ENCODE data around the gene LDAH.

- TF ChIP-seq CTCF (IDR thresholded peaks at IDR 0.05): no peak
- no peak for TF ChIP-seq POLR2A (IDR thresholded peaks at IDR 0.05)
- no peak for TF ChIP-seq POLR2AphosphoS5 (IDR thresholded peaks at IDR 0.05)
- TF ChIP-seq EP300 (IDR thresholded peaks at IDR 0.05; ENCODE audit: low read depth): no peak
These were observed 56.7 kb downstream of the LDAH start for GRCh38 chr2:20766213-20766612.
